T-helper 2 cell treated with Interferon-gamma antibody and Interleukin-4, amounts not matched to agents 5 μg/mL and 100 μg/mL, for 36 hours (primary cell): ENCODE data around the gene P2RX1.

ENCODE experiments used
- DNase-seq: peaks from one replicate; pipeline ENCODE4 v3.0.0; 2021; ENCODE audit warnings: low spot score
- H3K27ac Mint-ChIP-seq: one replicate; pipeline ENCODE4 v1.8.0; 2021; ENCODE audit warnings: mild to moderate bottlenecking, mixed read lengths
- H3K27me3 Mint-ChIP-seq: one replicate; pipeline ENCODE4 v1.8.0; 2021; ENCODE audit warnings: low read depth, mixed read lengths
- H3K36me3 Mint-ChIP-seq: one replicate; pipeline ENCODE4 v1.8.0; 2021; ENCODE audit warnings: low read depth, mixed read lengths
- H3K4me1 Mint-ChIP-seq: one replicate; pipeline ENCODE4 v1.8.0; 2021; ENCODE audit warnings: low read depth, mixed read lengths
- H3K4me3 Mint-ChIP-seq: one replicate; pipeline ENCODE4 v1.8.0; 2022; ENCODE audit warnings: mild to moderate bottlenecking, moderate library complexity, mixed read lengths
- H3K9me3 Mint-ChIP-seq: one replicate; pipeline ENCODE4 v1.8.0; 2021; ENCODE audit warnings: mixed read lengths

P2RX1 gene

GRCh38 chr17:3912827-3913226 lies 3.4 kb downstream of the P2RX1 start:
- Mint-ChIP-seq H3K4me3 (no peak overlapping the region), H3K36me3 (no peaks in the 10 kb centered on the region)

GRCh38 chr17:3911271-3912053 lies 4.8 kb downstream of the P2RX1 start:
- peak; percentile 60 for DNase-seq
- H3K4me1 Mint-ChIP-seq, result peaks cover 41% of the 10 kb centered on the region
- H3K27me3 Mint-ChIP-seq, result no peaks in the 10 kb centered on the region
- H3K9me3 Mint-ChIP-seq, result no peaks in the 10 kb centered on the region
- peak overlapping the region; percentile 78 for H3K27ac Mint-ChIP-seq
- H3K36me3 Mint-ChIP-seq, result no peaks in the 10 kb centered on the region
- peak overlapping the region; percentile 45 for H3K4me3 Mint-ChIP-seq

More at GRCh38 chr17:3912827-3913226, 3.4 kb downstream of the P2RX1 start:
- H3K27me3 Mint-ChIP-seq, result no peaks in the 10 kb centered on the region
- H3K27ac Mint-ChIP-seq, result no peak overlapping the region
- no peak for DNase-seq
- peaks cover 47% of the 10 kb centered on the region for H3K4me1 Mint-ChIP-seq
- H3K9me3 Mint-ChIP-seq, result no peaks in the 10 kb centered on the region

GRCh38 chr17:3910420-3911270 lies 5.6 kb downstream of the P2RX1 start:
- Mint-ChIP-seq H3K9me3 (no peaks in the 10 kb centered on the region), H3K27ac (peak overlapping the region; percentile 78), H3K27me3 (no peaks in the 10 kb centered on the region), H3K4me3 (no peak overlapping the region), H3K36me3 (no peaks in the 10 kb centered on the region), H3K4me1 (peaks cover 35% of the 10 kb centered on the region)
- no peak for DNase-seq

GRCh38 chr17:3909257-3909656 lies 7.0 kb downstream of the P2RX1 start:
- H3K4me3 Mint-ChIP-seq, result no peak overlapping the region
- H3K4me1 Mint-ChIP-seq, result peaks cover 21% of the 10 kb centered on the region
- no peaks in the 10 kb centered on the region for H3K9me3 Mint-ChIP-seq
- no peak for DNase-seq
- H3K36me3 Mint-ChIP-seq, result no peaks in the 10 kb centered on the region
- H3K27ac Mint-ChIP-seq, result no peak overlapping the region
- H3K27me3 Mint-ChIP-seq, result no peaks in the 10 kb centered on the region

- Mint-ChIP-seq H3K36me3 (no peaks in the 10 kb centered on the region), H3K4me1 (peaks cover 12% of the 10 kb centered on the region), H3K27me3 (no peaks in the 10 kb centered on the region), H3K27ac (no peak overlapping the region), H3K4me3 (no peak overlapping the region), H3K9me3 (no peaks in the 10 kb centered on the region)
- no peak for DNase-seq
Measured at GRCh38 chr17:3907483-3908216, 8.6 kb downstream of the P2RX1 start.

- no peak overlapping the region for H3K4me3 Mint-ChIP-seq
- H3K27ac Mint-ChIP-seq, result no peak overlapping the region
- no peak for DNase-seq
- no peaks in the 10 kb centered on the region for H3K27me3 Mint-ChIP-seq
- H3K36me3 Mint-ChIP-seq, result no peaks in the 10 kb centered on the region
- peaks cover 10% of the 10 kb centered on the region for H3K4me1 Mint-ChIP-seq
- H3K9me3 Mint-ChIP-seq, result no peaks in the 10 kb centered on the region
Measured at GRCh38 chr17:3906881-3907280, 9.4 kb downstream of the P2RX1 start.

GRCh38 chr17:3905017-3905520 lies 11.2 kb downstream of the P2RX1 start:
- H3K36me3 Mint-ChIP-seq, result no peaks in the 10 kb centered on the region
- no peaks in the 10 kb centered on the region for H3K4me1 Mint-ChIP-seq
- H3K27me3 Mint-ChIP-seq, result no peaks in the 10 kb centered on the region
- no peak overlapping the region for H3K4me3 Mint-ChIP-seq
- H3K9me3 Mint-ChIP-seq, result no peaks in the 10 kb centered on the region
- no peak overlapping the region for H3K27ac Mint-ChIP-seq
- DNase-seq, result no peak

GRCh38 chr17:3904501-3904900 lies 11.8 kb downstream of the P2RX1 start:
- Mint-ChIP-seq H3K36me3 (no peaks in the 10 kb centered on the region), H3K27me3 (no peaks in the 10 kb centered on the region), H3K27ac (no peak overlapping the region), H3K4me3 (no peak overlapping the region), H3K9me3 (no peaks in the 10 kb centered on the region), H3K4me1 (no peaks in the 10 kb centered on the region)
- DNase-seq, result no peak

GRCh38 chr17:3903881-3904290 lies 12.4 kb downstream of the P2RX1 start:
- no peak for DNase-seq

GRCh38 chr17:3903051-3903825 lies 13.0 kb downstream of the P2RX1 start:
- H3K36me3 Mint-ChIP-seq, result no peaks in the 10 kb centered on the region
- H3K9me3 Mint-ChIP-seq, result no peaks in the 10 kb centered on the region
- H3K27ac Mint-ChIP-seq, result no peak overlapping the region
- no peaks in the 10 kb centered on the region for H3K4me1 Mint-ChIP-seq
- no peaks in the 10 kb centered on the region for H3K27me3 Mint-ChIP-seq
- no peak overlapping the region for H3K4me3 Mint-ChIP-seq
- no peak for DNase-seq

More at GRCh38 chr17:3903881-3904290, 12.4 kb downstream of the P2RX1 start:
- H3K27me3 Mint-ChIP-seq, result no peaks in the 10 kb centered on the region
- H3K4me1 Mint-ChIP-seq, result no peaks in the 10 kb centered on the region
- H3K27ac Mint-ChIP-seq, result no peak overlapping the region
- no peak overlapping the region for H3K4me3 Mint-ChIP-seq
- no peaks in the 10 kb centered on the region for H3K9me3 Mint-ChIP-seq
- no peaks in the 10 kb centered on the region for H3K36me3 Mint-ChIP-seq

GRCh38 chr17:3900646-3901045 lies 15.6 kb downstream of the P2RX1 start:
- no peaks in the 10 kb centered on the region for H3K36me3 Mint-ChIP-seq
- no peak overlapping the region for H3K4me3 Mint-ChIP-seq
- no peak for DNase-seq
- no peak overlapping the region for H3K27ac Mint-ChIP-seq
- H3K4me1 Mint-ChIP-seq, result no peaks in the 10 kb centered on the region
- no peaks in the 10 kb centered on the region for H3K27me3 Mint-ChIP-seq
- H3K9me3 Mint-ChIP-seq, result no peaks in the 10 kb centered on the region

GRCh38 chr17:3897731-3898130 lies 18.5 kb downstream of the P2RX1 start:
- no peak for DNase-seq
- H3K27me3 Mint-ChIP-seq, result no peaks in the 10 kb centered on the region
- no peak overlapping the region for H3K4me3 Mint-ChIP-seq
- no peak overlapping the region for H3K27ac Mint-ChIP-seq
- H3K9me3 Mint-ChIP-seq, result no peaks in the 10 kb centered on the region
- peaks cover 12% of the 10 kb centered on the region for H3K4me1 Mint-ChIP-seq
- no peaks in the 10 kb centered on the region for H3K36me3 Mint-ChIP-seq

GRCh38 chr17:3896968-3897235 lies 19.4 kb downstream of the P2RX1 start:
- Mint-ChIP-seq H3K27ac (no peak overlapping the region), H3K36me3 (no peaks in the 10 kb centered on the region)

More at GRCh38 chr17:3896968-3897235, 19.4 kb downstream of the P2RX1 start:
- H3K27me3 Mint-ChIP-seq, result no peaks in the 10 kb centered on the region
- peaks cover 12% of the 10 kb centered on the region for H3K4me1 Mint-ChIP-seq
- DNase-seq, result no peak
- H3K4me3 Mint-ChIP-seq, result no peak overlapping the region
- H3K9me3 Mint-ChIP-seq, result no peaks in the 10 kb centered on the region
